ENCODE results near the gene B4GALT5. TPM values are rescaled to one million over a fixed set of nuclear protein-coding genes. Genes with fewer than 3 reads are reported as not detected.
A peak's percentile ranks its signal among the peaks of the same experiment; 100 is the strongest.

B4GALT5 gene
- total RNA-seq, 1 experiment from 2014 or later = 65.0 TPM

GRCh38 chr20:49633643-49634042 lies 80.0 kb downstream of the B4GALT5 start:
- Mint-ChIP-seq H3K4me3 (ENCODE audit: unreplicated experiment) (no peak overlapping the region), H3K9me3 (ENCODE audit: unreplicated experiment) (no peaks in the 10 kb centered on the region), H3K4me1 (ENCODE audit: low read depth, unreplicated experiment) (peaks cover 8% of the 10 kb centered on the region), H3K27me3 (ENCODE audit: insufficient read depth, unreplicated experiment) (no peaks in the 10 kb centered on the region), H3K27ac (ENCODE audit: unreplicated experiment) (no peak overlapping the region), H3K36me3 (ENCODE audit: insufficient read depth, unreplicated experiment) (peaks cover 89% of the 10 kb centered on the region)
- TF ChIP-seq, protein P1, sequence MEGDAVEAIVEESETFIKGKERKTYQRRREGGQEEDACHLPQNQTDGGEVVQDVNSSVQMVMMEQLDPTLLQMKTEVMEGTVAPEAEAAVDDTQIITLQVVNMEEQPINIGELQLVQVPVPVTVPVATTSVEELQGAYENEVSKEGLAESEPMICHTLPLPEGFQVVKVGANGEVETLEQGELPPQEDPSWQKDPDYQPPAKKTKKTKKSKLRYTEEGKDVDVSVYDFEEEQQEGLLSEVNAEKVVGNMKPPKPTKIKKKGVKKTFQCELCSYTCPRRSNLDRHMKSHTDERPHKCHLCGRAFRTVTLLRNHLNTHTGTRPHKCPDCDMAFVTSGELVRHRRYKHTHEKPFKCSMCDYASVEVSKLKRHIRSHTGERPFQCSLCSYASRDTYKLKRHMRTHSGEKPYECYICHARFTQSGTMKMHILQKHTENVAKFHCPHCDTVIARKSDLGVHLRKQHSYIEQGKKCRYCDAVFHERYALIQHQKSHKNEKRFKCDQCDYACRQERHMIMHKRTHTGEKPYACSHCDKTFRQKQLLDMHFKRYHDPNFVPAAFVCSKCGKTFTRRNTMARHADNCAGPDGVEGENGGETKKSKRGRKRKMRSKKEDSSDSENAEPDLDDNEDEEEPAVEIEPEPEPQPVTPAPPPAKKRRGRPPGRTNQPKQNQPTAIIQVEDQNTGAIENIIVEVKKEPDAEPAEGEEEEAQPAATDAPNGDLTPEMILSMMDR (IDR thresholded peaks at IDR 0.05; ENCODE audit: insufficient read depth in 1 of 2, low read depth in 1 of 2, low read length in 1 of 2, severe bottlenecking in 1 of 2, unreplicated experiment in 1 of 2) = no peak
- no peak for DNase-seq
- intact Hi-C loops (cut with micrococcal nuclease; ENCODE audit: unreplicated experiment) = no loop called here
- ChIA-PET POLR2A (no interaction called here), CTCF (no interaction called here)
- no peak overlapping the region for H3K4me3 ChIP-seq (ENCODE audit: low read depth, low read length)
- BruUV-seq (replicated peaks) = no TSS peak
- H3K9me3 ChIP-seq = peaks cover 6% of the 10 kb centered on the region; the same call in 1 of the 2 replicates
- peaks cover 3% of the 10 kb centered on the region; the same call in 1 of the 2 replicates for H3K36me3 ChIP-seq (ENCODE audit: control insufficient read depth, insufficient read depth, low read length)
- no peaks in the 10 kb centered on the region for H3K27me3 ChIP-seq (replicated peaks; ENCODE audit: control insufficient read depth, insufficient read depth, low read length)
- H3K4me1 ChIP-seq = no peaks in the 10 kb centered on the region

- Mint-ChIP-seq H3K9me3 (ENCODE audit: unreplicated experiment) (no peaks in the 10 kb centered on the region), H3K4me3 (ENCODE audit: unreplicated experiment) (no peak overlapping the region), H3K4me1 (ENCODE audit: low read depth, unreplicated experiment) (peaks cover 8% of the 10 kb centered on the region), H3K27me3 (ENCODE audit: insufficient read depth, unreplicated experiment) (no peaks in the 10 kb centered on the region), H3K27ac (ENCODE audit: unreplicated experiment) (no peak overlapping the region), H3K36me3 (ENCODE audit: insufficient read depth, unreplicated experiment) (peaks cover 83% of the 10 kb centered on the region)
- peaks cover 1% of the 10 kb centered on the region; the same call in 1 of the 2 replicates for H3K36me3 ChIP-seq (ENCODE audit: control insufficient read depth, insufficient read depth, low read length)
- TF ChIP-seq, protein P1 (IDR thresholded peaks at IDR 0.05; ENCODE audit: insufficient read depth in 1 of 2, low read depth in 1 of 2, low read length in 1 of 2, severe bottlenecking in 1 of 2, unreplicated experiment in 1 of 2) = no peak
- no peaks in the 10 kb centered on the region for H3K4me1 ChIP-seq
- peaks cover 6% of the 10 kb centered on the region; the same call in 1 of the 2 replicates for H3K9me3 ChIP-seq
- no peaks in the 10 kb centered on the region for H3K27me3 ChIP-seq (replicated peaks; ENCODE audit: control insufficient read depth, insufficient read depth, low read length)
- intact Hi-C loops (cut with micrococcal nuclease; ENCODE audit: unreplicated experiment) = no loop called here
- DNase-seq = no peak
- TSS peak; percentile 28 for BruUV-seq (replicated peaks)
- ChIA-PET POLR2A (no interaction called here), CTCF (no interaction called here)
- no peak overlapping the region for H3K4me3 ChIP-seq (ENCODE audit: low read depth, low read length)
Measured at GRCh38 chr20:49633023-49633422, 80.7 kb downstream of the B4GALT5 start.

- no TSS peak for BruUV-seq (replicated peaks)
- H3K9me3 Mint-ChIP-seq (ENCODE audit: unreplicated experiment) = no peaks in the 10 kb centered on the region
- peaks cover 1% of the 10 kb centered on the region; the same call in 1 of the 2 replicates for H3K36me3 ChIP-seq (ENCODE audit: control insufficient read depth, insufficient read depth, low read length)
- intact Hi-C loops (cut with micrococcal nuclease; ENCODE audit: unreplicated experiment) = no loop called here
- H3K4me3 ChIP-seq (ENCODE audit: low read depth, low read length) = no peak overlapping the region
- no peaks in the 10 kb centered on the region for H3K27me3 ChIP-seq (replicated peaks; ENCODE audit: control insufficient read depth, insufficient read depth, low read length)
- POLR2A ChIA-PET = no interaction called here
- no peaks in the 10 kb centered on the region for H3K4me1 ChIP-seq
- H3K4me1 Mint-ChIP-seq (ENCODE audit: low read depth, unreplicated experiment) = peaks cover 8% of the 10 kb centered on the region
- CTCF ChIA-PET = no interaction called here
- H3K27ac Mint-ChIP-seq (ENCODE audit: unreplicated experiment) = peak overlapping the region; percentile 55
- TF ChIP-seq, protein P1 (IDR thresholded peaks at IDR 0.05; ENCODE audit: insufficient read depth in 1 of 2, low read depth in 1 of 2, low read length in 1 of 2, severe bottlenecking in 1 of 2, unreplicated experiment in 1 of 2) = no peak
- peaks cover 6% of the 10 kb centered on the region; the same call in 1 of the 2 replicates for H3K9me3 ChIP-seq
- H3K27me3 Mint-ChIP-seq (ENCODE audit: insufficient read depth, unreplicated experiment) = no peaks in the 10 kb centered on the region
- H3K4me3 Mint-ChIP-seq (ENCODE audit: unreplicated experiment) = no peak overlapping the region
- peaks cover 78% of the 10 kb centered on the region for H3K36me3 Mint-ChIP-seq (ENCODE audit: insufficient read depth, unreplicated experiment)
- no peak for DNase-seq
Measured at GRCh38 chr20:49631856-49632418, 81.7 kb downstream of the B4GALT5 start.

Measured in Caco-2 (cell line).